Right atrium auricular region (tissue), 2 donors: ENCODE measurements around the gene DDN. TPM values are rescaled to one million over a fixed set of nuclear protein-coding genes. Genes with fewer than 3 reads are reported as not detected.

Experiments used
- DNase-seq: peaks from one replicate; pipeline ENCODE4 v3.0.0-alpha.2; 2019; ENCODE audit warnings: low spot score
- H3K27ac ChIP-seq, 2 donors: fragments of 200-600 bp; sonication (generic); 1 replicate in 1 of 2; 2 replicates in 1 of 2; pipeline ENCODE4 v1.5.1; 2016 to 2019
- H3K27me3 ChIP-seq, 2 donors: fragments of 200-600 bp; sonication (generic); one replicate each; pipeline versions ENCODE4 v1.5.1 to v1.6.0; 2017 to 2019
- H3K36me3 ChIP-seq: fragments of 200-600 bp; sonication (generic); one replicate; pipeline ENCODE4 v1.5.1; 2016
- H3K4me1 ChIP-seq, 2 donors: fragments of 200-600 bp; sonication (generic); one replicate each; pipeline versions ENCODE4 v1.5.1 to v1.6.0; 2017 to 2019
- H3K4me3 ChIP-seq, 2 donors: fragments of 200-600 bp; sonication (generic); 1 replicate in 1 of 2; 2 replicates in 1 of 2; pipeline ENCODE4 v1.5.1; 2017 to 2019; ENCODE audit warnings: mild to moderate bottlenecking in 1 of 2, moderate library complexity in 1 of 2
- H3K9me3 ChIP-seq, 2 donors: fragments of 200-600 bp; sonication (generic); one replicate each; pipeline ENCODE4 v1.5.1; 2019
- total RNA-seq, 2 donors: library from RNA; depleted of rRNA; stranded (reverse); fragments of >200 nt; gene quantifications; one replicate each; pipeline ENCODE4 v1.1.0, GENCODE V29; 2016
- TF ChIP-seq, protein P1 (sequence below), 2 donors: fragments of 200-600 bp; sonication (generic); IDR thresholded peaks; one replicate each; pipeline ENCODE4 v1.5.1; 2019; ENCODE audit warnings: antibody characterized with exemption in 2 of 2

The DDN gene
- under 1 TPM; 0.44 to 0.67 TPM for total RNA-seq

DNA sequence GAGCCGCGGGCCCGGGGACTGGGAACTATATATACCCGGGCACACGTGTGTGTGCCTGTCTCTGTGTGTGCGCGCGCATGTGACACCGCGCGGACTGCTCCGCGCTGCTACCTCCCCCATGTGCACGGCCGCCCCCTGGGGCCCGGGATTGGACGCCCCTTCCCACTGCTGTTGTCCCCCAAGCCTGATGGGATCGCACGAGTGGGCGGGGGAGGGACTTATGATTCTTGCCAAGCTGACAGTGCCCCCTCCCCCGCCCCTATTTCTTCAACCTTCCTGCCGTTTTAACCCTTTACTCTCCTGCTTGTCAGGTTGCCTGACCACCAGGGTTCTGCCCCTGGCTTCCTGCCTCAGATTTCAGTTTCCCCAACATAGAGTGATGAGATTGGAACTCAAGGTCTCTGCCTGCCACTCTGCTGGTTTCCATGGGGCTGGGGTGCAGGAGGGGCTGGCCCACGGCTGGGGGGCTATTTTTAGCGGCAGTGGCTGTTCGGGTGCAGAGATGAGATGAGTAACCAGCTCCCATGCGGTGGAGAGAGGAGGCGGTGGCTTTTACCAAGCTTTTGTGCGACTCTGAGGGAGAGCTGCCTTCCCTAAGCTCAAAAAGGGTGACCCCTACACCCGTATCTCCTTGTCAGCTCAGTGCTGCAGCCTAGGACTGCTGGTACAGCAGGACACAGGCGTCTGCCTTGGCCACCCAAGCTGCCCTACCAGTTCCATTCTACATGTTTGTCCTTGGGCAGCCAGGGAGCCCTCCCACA is at the start of gene DDN:
Gene DDN (minus strand): TSS at position 5 of the 761 bp plus-strand sequence. CDS start 88 bp downstream, outside the sequence.
- Histone ChIP-seq H3K27ac (peak within 1 kb of the TSS; percentile 5 to 25), H3K27me3 (peaks cover 7 to 13% of the 10 kb centered on the region in 2 donors), H3K36me3 (peaks cover 33% of the 10 kb centered on the region), H3K9me3 (no peaks in the 10 kb centered on the region), H3K4me3 (peak within 1 kb of the TSS; percentile 26 to 58), H3K4me1 (peaks cover 0 to 51% of the 10 kb centered on the region in 2 donors)
- TF ChIP-seq, protein P1, sequence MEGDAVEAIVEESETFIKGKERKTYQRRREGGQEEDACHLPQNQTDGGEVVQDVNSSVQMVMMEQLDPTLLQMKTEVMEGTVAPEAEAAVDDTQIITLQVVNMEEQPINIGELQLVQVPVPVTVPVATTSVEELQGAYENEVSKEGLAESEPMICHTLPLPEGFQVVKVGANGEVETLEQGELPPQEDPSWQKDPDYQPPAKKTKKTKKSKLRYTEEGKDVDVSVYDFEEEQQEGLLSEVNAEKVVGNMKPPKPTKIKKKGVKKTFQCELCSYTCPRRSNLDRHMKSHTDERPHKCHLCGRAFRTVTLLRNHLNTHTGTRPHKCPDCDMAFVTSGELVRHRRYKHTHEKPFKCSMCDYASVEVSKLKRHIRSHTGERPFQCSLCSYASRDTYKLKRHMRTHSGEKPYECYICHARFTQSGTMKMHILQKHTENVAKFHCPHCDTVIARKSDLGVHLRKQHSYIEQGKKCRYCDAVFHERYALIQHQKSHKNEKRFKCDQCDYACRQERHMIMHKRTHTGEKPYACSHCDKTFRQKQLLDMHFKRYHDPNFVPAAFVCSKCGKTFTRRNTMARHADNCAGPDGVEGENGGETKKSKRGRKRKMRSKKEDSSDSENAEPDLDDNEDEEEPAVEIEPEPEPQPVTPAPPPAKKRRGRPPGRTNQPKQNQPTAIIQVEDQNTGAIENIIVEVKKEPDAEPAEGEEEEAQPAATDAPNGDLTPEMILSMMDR (IDR thresholded peaks at IDR 0.05) = peak in 1 of 2 donors; percentile 14
- DNase-seq = no peak

DNA sequence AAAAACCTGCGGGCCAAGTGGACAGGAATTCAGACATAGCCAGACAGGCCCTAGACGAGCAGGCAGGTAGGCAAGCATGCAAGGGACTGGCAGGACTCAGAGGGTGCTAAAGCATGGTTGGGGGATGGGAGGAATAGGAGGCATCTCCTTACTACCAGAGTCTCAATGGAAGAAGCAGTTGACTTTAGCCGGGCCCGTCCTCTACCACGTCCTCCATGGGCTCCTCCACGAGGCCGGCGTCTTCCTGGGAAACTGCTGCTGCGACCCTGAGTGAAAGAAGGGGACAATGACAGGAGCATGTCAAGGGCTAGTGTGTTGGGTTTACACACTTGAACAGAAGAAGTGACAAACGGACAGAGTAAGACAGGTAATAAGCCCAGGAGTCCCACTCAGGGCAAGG is 49.8 kb upstream of the DDN start:
- no peak overlapping the region for H3K4me3 ChIP-seq
- no peaks in the 10 kb centered on the region for H3K4me1 ChIP-seq
- peaks cover 100% of the 10 kb centered on the region for H3K36me3 ChIP-seq
- TF ChIP-seq, protein P1 (IDR thresholded peaks at IDR 0.05) = no peak
- no peaks in the 10 kb centered on the region for H3K27me3 ChIP-seq
- DNase-seq = no peak
- H3K9me3 ChIP-seq = no peaks in the 10 kb centered on the region
- H3K27ac ChIP-seq = no peak overlapping the region

DNA sequence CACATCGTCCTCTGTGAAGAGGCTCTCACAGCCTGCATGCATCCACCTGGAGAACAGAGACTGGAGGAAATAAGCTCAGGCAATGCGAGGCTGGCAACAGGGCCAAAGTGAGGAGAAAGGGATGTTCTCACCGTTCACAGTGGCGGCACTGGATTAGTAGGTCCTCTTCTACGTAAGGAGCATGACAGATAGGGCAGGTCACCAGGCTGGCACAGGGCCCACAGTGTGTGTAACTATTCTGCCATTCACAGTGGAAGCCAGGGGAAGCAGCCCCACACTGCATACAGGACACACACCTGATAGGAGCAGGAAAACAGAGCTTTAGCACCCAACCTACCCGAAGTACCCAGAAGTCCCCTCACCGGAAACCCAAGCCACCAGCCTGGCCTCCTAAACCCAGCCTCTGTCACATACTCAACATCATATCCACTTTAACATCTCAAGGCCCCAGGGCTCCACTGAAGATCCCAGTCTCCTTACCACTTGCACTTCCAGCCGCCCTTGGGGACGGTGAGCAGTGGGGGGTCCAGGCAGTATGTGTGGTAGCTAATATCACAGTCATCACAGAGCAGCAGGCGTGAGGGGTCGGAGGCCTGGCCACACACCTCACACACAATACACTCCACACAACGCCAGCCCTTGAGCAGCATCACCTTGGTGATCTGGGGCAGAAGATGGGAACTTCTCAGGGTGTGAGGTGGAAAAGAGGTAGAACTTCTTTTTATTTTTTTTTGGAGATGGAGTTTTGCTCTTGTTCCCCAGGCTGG is 47.1 kb upstream of the DDN start:
- Histone ChIP-seq H3K36me3 (peaks cover 100% of the 10 kb centered on the region), H3K27ac (no peak overlapping the region), H3K27me3 (no peaks in the 10 kb centered on the region), H3K4me3 (no peak overlapping the region), H3K4me1 (no peaks in the 10 kb centered on the region), H3K9me3 (no peaks in the 10 kb centered on the region)
- TF ChIP-seq, protein P1 (IDR thresholded peaks at IDR 0.05) = no peak
- DNase-seq = no peak

DNA sequence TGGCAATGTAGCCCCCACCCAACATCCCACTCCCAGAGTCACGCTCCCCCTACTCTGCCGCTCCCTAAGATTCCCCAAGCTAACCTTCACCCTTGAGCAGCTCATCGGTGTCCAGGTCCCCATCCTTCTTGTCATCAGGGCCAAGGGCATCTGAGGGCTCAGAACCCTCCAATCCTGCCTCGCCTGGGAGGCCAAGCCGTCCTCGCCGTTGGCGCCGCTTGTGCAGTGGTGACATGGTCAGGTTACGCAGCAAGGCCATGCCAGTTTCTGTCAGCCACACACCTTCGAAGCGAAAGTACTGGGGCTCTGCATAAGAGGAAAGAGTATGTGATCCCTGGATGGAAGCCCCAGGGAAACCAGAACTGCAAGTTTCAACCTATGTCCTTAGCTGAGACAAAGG is 45.5 kb upstream of the DDN start:
- no peaks in the 10 kb centered on the region for H3K9me3 ChIP-seq
- TF ChIP-seq, protein P1 (IDR thresholded peaks at IDR 0.05) = no peak
- no peak overlapping the region for H3K4me3 ChIP-seq
- H3K4me1 ChIP-seq = no peaks in the 10 kb centered on the region
- DNase-seq = no peak
- H3K27ac ChIP-seq = no peak overlapping the region
- H3K27me3 ChIP-seq = no peaks in the 10 kb centered on the region
- H3K36me3 ChIP-seq = peaks cover 100% of the 10 kb centered on the region

DNA sequence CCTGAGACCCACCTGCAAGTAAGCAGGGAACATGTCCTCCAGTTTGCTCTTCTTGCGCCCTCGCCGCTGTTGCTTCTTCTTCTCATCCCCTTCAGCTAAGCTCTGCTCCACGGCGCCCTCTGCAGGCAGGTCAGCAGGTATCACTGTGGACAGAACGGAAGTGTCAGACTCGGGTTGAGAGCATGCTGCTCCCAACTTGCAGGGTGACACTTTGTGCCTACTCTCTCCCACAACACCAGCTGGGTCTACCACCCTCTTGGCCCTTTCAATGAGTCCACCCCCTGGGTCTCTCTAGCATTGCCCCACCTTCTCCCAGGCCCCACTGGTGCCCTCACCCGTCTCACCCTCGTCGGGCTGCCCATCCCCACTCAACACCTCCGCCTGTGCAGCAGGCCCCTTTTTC is 44.7 kb upstream of the DDN start:
- H3K9me3 ChIP-seq = no peaks in the 10 kb centered on the region
- no peak overlapping the region for H3K4me3 ChIP-seq
- no peak overlapping the region for H3K27ac ChIP-seq
- TF ChIP-seq, protein P1 (IDR thresholded peaks at IDR 0.05) = peak; percentile 52 to 69
- no peak for DNase-seq
- no peaks in the 10 kb centered on the region for H3K27me3 ChIP-seq
- no peaks in the 10 kb centered on the region for H3K4me1 ChIP-seq
- peaks cover 100% of the 10 kb centered on the region for H3K36me3 ChIP-seq
